HepG2 (cell line): ENCODE data around the gene ERBB4. TPM values are rescaled to one million over a fixed set of nuclear protein-coding genes. Genes with fewer than 3 reads are reported as not detected.

Source experiments
- ATAC-seq: fragments of 200-7000 bp; cut with Tn5 transposase; 3 replicates; pipeline ENCODE4 v1.9.1; 2020; ENCODE audit warnings: mild to moderate bottlenecking, moderate library complexity
- BruUV-seq: library from RNA; stranded (reverse); fragments of 400-500 nt; replicated peaks from 2 replicates; lab custom pipeline; 2021; lab: Mats Ljungman, UMichigan
- CTCF ChIA-PET: fragments of 300-600 bp; formaldehyde crosslinking; extraction: SDS; loops from one replicate; lab custom pipeline; 2021; ENCODE audit warnings: low total read pairs, inconsistent platforms, low intra/inter-chr PET ratio; lab: Yijun Ruan, JAX
- POLR2A ChIA-PET: fragments of 350-600 bp; sonication (Branson Sonifier 250); formaldehyde crosslinking; loops from one replicate; lab custom pipeline; 2020; ENCODE audit warnings: antibody characterized with exemption, inconsistent platforms; lab: Yijun Ruan, JAX
- DNase-seq: peaks from one replicate; pipeline ENCODE4 v3.0.0-alpha.2; 2015; ENCODE audit warnings: low spot score
- FAIRE-seq: peaks from 3 replicates; lab custom pipeline; 2011; peaks lifted over from hg19 to GRCh38; lab: Jason Lieb, UNC
- H2AFZ ChIP-seq: one replicate; pipeline ENCODE4 v1.6.1; 2011; ENCODE audit warnings: low read length, inconsistent platforms
- H3K27ac ChIP-seq: fragments of 300-600 bp; 3 replicates; pipeline ENCODE4 v1.8.0; 2011; ENCODE audit warnings: mixed run types, mild to moderate bottlenecking, mixed read lengths, low read length, inconsistent platforms; ENCODE audit not compliant: insufficient read depth; ENCODE audit errors: extremely low read length
- H3K27me3 ChIP-seq, 2 experiments: fragments of 200-600 bp in 1 of 2; 2 replicates in 1 of 2; 3 replicates in 1 of 2; pipeline versions ENCODE4 v1.6.0 to v1.8.0; 2011; ENCODE audit warnings: low read length in 2 of 2, mild to moderate bottlenecking in 2 of 2, moderate library complexity in 2 of 2, inconsistent platforms in 1 of 2; ENCODE audit not compliant: insufficient read depth in 2 of 2, control insufficient read depth in 1 of 2
- H3K36me3 ChIP-seq, 2 experiments: fragments of 200-600 bp in 1 of 2; replicated peaks in 1 of 2; 2 replicates in 1 of 2; 3 replicates in 1 of 2; pipeline versions ENCODE4 v1.5.1 to v1.8.0; 2011; ENCODE audit warnings: low read length in 2 of 2, inconsistent platforms in 1 of 2; ENCODE audit not compliant: insufficient read depth in 2 of 2, control insufficient read depth in 1 of 2
- H3K4me1 ChIP-seq: 2 replicates; pipeline ENCODE4 v1.5.1; 2012; ENCODE audit warnings: low read length, inconsistent platforms; ENCODE audit not compliant: insufficient read depth
- H3K4me2 ChIP-seq: 2 replicates; pipeline ENCODE4 v1.6.0; 2011; ENCODE audit warnings: low read depth, low read length, inconsistent platforms
- H3K4me3 ChIP-seq, 3 experiments: fragments of 200-600 bp in 1 of 3; sonication (generic), shearing (Covaris generic) in 1 of 3; replicated peaks in 1 of 3; 2 replicates each; pipeline ENCODE4 v1.5.1; 2011 to 2016; ENCODE audit warnings: low read length in 3 of 3, inconsistent platforms in 2 of 3, low read depth in 2 of 3, mild to moderate bottlenecking in 2 of 3, control low read depth in 1 of 3, mixed read lengths in 1 of 3; ENCODE audit not compliant: insufficient read depth in 1 of 3
- H3K79me2 ChIP-seq: one replicate; pipeline ENCODE4 v1.6.1; 2011; ENCODE audit warnings: low read length, inconsistent platforms; ENCODE audit not compliant: insufficient read depth
- H3K9ac ChIP-seq: 2 replicates; pipeline ENCODE4 v1.6.0; 2011; ENCODE audit warnings: mild to moderate bottlenecking, low read depth, low read length, inconsistent platforms; ENCODE audit not compliant: insufficient read depth
- H3K9me3 ChIP-seq: 2 replicates; pipeline ENCODE4 v1.5.1; 2012; ENCODE audit warnings: mild to moderate bottlenecking, low read length
- H4K20me1 ChIP-seq: 2 replicates; pipeline ENCODE4 v1.6.0; 2011; ENCODE audit warnings: inconsistent platforms, mild to moderate bottlenecking, low read length, moderate library complexity; ENCODE audit not compliant: insufficient read depth
- ATF5 ChIP-seq: sonication (generic); formaldehyde crosslinking; IDR thresholded peaks from 2 replicates; pipeline ENCODE4 v1.4.0; 2020; ENCODE audit warnings: mild to moderate bottlenecking, low read depth, missing genetic modification reagents
- DZIP1 ChIP-seq: sonication (generic); formaldehyde crosslinking; IDR thresholded peaks from 2 replicates; pipeline ENCODE4 v1.5.0; 2020; ENCODE audit warnings: mild to moderate bottlenecking, missing genetic modification reagents
- YEATS2 ChIP-seq: sonication (generic); formaldehyde crosslinking; IDR thresholded peaks from 2 replicates; pipeline ENCODE4 v1.4.0; 2020; ENCODE audit warnings: missing genetic modification reagents, borderline replicate concordance
- ZNF180 ChIP-seq: sonication (generic); formaldehyde crosslinking; IDR thresholded peaks from 2 replicates; pipeline ENCODE4 v1.4.0; 2020; ENCODE audit warnings: low read depth, missing genetic modification reagents, borderline replicate concordance
- ZNF431 ChIP-seq: sonication (generic); formaldehyde crosslinking; IDR thresholded peaks from 2 replicates; pipeline ENCODE4 v1.9.0; 2022; ENCODE audit warnings: missing genetic modification reagents, low read depth, mild to moderate bottlenecking, borderline replicate concordance
- ZNF605 ChIP-seq: sonication (generic); formaldehyde crosslinking; IDR thresholded peaks from 2 replicates; pipeline ENCODE4 v1.8.0; 2022; ENCODE audit warnings: mild to moderate bottlenecking, missing genetic modification reagents
- ZXDC ChIP-seq: sonication (generic); formaldehyde crosslinking; IDR thresholded peaks from 2 replicates; pipeline ENCODE4 v1.5.0; 2020; ENCODE audit warnings: mild to moderate bottlenecking, missing genetic modification reagents
- WGBS: methylation state at CpG from one replicate; pipeline ENCODE4 v1.1.6; 2017; ENCODE audit warnings: low lambda C conversion rate; 5-methylcytosine and 5-hydroxymethylcytosine counted together
- in situ Hi-C: cut with HindIII; loops from 2 replicates; pipeline ENCODE4 v1.10.0; 2017; ENCODE audit warnings: low pct_unique_long_range_greater_than_20kb; ENCODE audit not compliant: extremely low pct_ligation_motif_present
- intact Hi-C: fragments of 100-400 bp; cut with micrococcal nuclease; formaldehyde crosslinking; loops from one replicate; pipeline ENCODE4 v1.10.0; 2022; ENCODE audit not compliant: unreplicated experiment
- polyA plus RNA-seq, 8 experiments: library from polyadenylated mRNA; depleted of rRNA in 3 of 8; stranded (reverse) in 7 of 8; unstranded in 1 of 8; fragments of >200 nt; fragmentation: Illumina TruSeq in 4 of 8; extraction: Trizol in 4 of 8; gene quantifications; 2 replicates each; pipeline versions ENCODE4 v1.2.1 to v1.2.3, GENCODE V29; 2011 to 2016; ENCODE audit warnings: low read depth in 4 of 8, missing spikeins in 1 of 8, mixed read lengths in 1 of 8; ENCODE audit not compliant: insufficient read depth in 1 of 8
- total RNA-seq, 5 experiments: library from RNA; depleted of rRNA; stranded (reverse); fragments of >200 nt; fragmentation: Illumina TruSeq; extraction: Trizol; gene quantifications; 2 replicates each; pipeline ENCODE4 v1.2.3, GENCODE V29; 2016; ENCODE audit warnings: low read depth in 1 of 5

Gene ERBB4
- total and polyA plus RNA-seq, 2 of the 13 experiments (the other 11 are each of a cell fraction or from before 2014, with no cell fraction given) = not detected

- DNase-seq = no peak
- no TSS peak for BruUV-seq
- Histone ChIP-seq H3K9ac (no peak overlapping the region), H3K27me3 (no peaks in the 10 kb centered on the region; a peak in 1 of 5 replicates), H4K20me1 (no peaks in the 10 kb centered on the region), H3K4me1 (no peaks in the 10 kb centered on the region), H3K27ac (no peak overlapping the region), H3K79me2 (no peaks in the 10 kb centered on the region), H3K9me3 (no peaks in the 10 kb centered on the region), H3K36me3 (no peaks in the 10 kb centered on the region), H2AFZ (no peak overlapping the region), H3K4me3 (no peak overlapping the region), H3K4me2 (no peak overlapping the region)
- no peak for FAIRE-seq
- no peak for ATAC-seq
- ChIA-PET CTCF (no interaction called here), POLR2A (no interaction called here)
- WGBS = 0% methylated on average over 2 of the region's 2 CpGs
- intact Hi-C loops = no loop called here
- TF ChIP-seq ZNF605 (CRISPR knock-in tag) (no peak), DZIP1 (no peak), YEATS2 (CRISPR knock-in tag) (no peak), ATF5 (no peak), ZXDC (CRISPR knock-in tag) (no peak), ZNF180 (CRISPR knock-in tag) (no peak), ZNF431 (CRISPR knock-in tag) (no peak)
- in situ Hi-C loops = no loop called here
Measured at GRCh38 chr2:212135739-212136138, 402.9 kb downstream of the ERBB4 start.
